Measurements from ENCODE around the gene KAT6B. TPM values are rescaled to one million over a fixed set of nuclear protein-coding genes. Genes with fewer than 3 reads are reported as not detected.

KAT6B gene
- total RNA-seq, 1 experiment from 2014 or later = 21.8 TPM

- H3K4me1 ChIP-seq (ENCODE audit: insufficient read depth, low read length, poor library complexity, severe bottlenecking) = peaks cover 4% of the 10 kb centered on the region
- no TSS peak for BruUV-seq (replicated peaks)
- intact Hi-C loops (cut with micrococcal nuclease; ENCODE audit: unreplicated experiment) = no loop called here
- H3K27me3 ChIP-seq (replicated peaks; ENCODE audit: insufficient read depth, low read depth, low read length, poor library complexity) = no peaks in the 10 kb centered on the region
- TF ChIP-seq EZH2 (IDR thresholded peaks at IDR 0.05; ENCODE audit: borderline replicate concordance, low read depth, low read length, poor library complexity, severe bottlenecking) (no peak), CTCF (conservative IDR thresholded peaks at IDR 0.05; ENCODE audit: low read depth, low read length) (no peak)
- no peaks in the 10 kb centered on the region for H3K36me3 ChIP-seq (ENCODE audit: insufficient read depth, low read length, poor library complexity, severe bottlenecking)
- DNase-seq (ENCODE audit: low spot score) = no peak
- no peaks in the 10 kb centered on the region for H3K9me3 ChIP-seq (ENCODE audit: low read depth, low read length, poor library complexity, severe bottlenecking)
- H3K27ac ChIP-seq (ENCODE audit: low read depth, low read length, poor library complexity, severe bottlenecking) = no peak overlapping the region
- CTCF ChIA-PET = no interaction called here
- H3K4me3 ChIP-seq (ENCODE audit: low read depth, low read length, poor library complexity, severe bottlenecking) = no peak overlapping the region
- POLR2A ChIA-PET (ENCODE audit: low non-redundant PET) = no interaction called here
Observed at GRCh38 chr10:75081379-75081778, 255.0 kb downstream of the KAT6B start.

All from A673 (cell line).